NT2/D1 (cell line): ENCODE measurements around the gene PAQR5.
"Not testable (repeated sequence)": the region's sequence is repeated elsewhere in the genome, so short reads cannot be mapped to it uniquely, and the experiment has no call there.

Experiments used
- SUZ12 ChIP-seq: IDR thresholded peaks from 2 replicates; pipeline ENCODE4 v1.6.1; 2011; ENCODE audit not compliant: insufficient read length, insufficient read depth; ENCODE audit errors: extremely low read depth
- ZNF274 ChIP-seq: IDR thresholded peaks from 2 replicates; pipeline ENCODE4 v1.6.1; 2011; ENCODE audit warnings: mild to moderate bottlenecking, low read depth, low read length

- not testable (repeated sequence) for TF ChIP-seq SUZ12, ZNF274
These were observed 83.5 kb downstream of the PAQR5 start for GRCh38 chr15:69382176-69382575.
